HG03097 (cell line): ENCODE data around the gene TMEM69.
"Not testable (repeated sequence)": the region's sequence is repeated elsewhere in the genome, so short reads cannot be mapped to it uniquely, and the experiment has no call there.

Experiments used
- ATAC-seq: cut with Tn5 transposase; IDR thresholded peaks from one replicate; pipeline ENCODE4 v1.9.1; 2021; ENCODE audit not compliant: unreplicated experiment, low FRiP score

Gene TMEM69

GRCh38 chr1:45687754-45688740, at the start of gene TMEM69:
Gene TMEM69, plus strand, starts transcription at chr1:45688181. Its CDS starts 2,888 bp downstream, at chr1:45691069.
- ATAC-seq, result no peak

GRCh38 chr1:45640293-45640692, 47.7 kb upstream of the TMEM69 start:
- ATAC-seq, result no peak

- no peak for ATAC-seq
Measured at GRCh38 chr1:45643321-45643720, 44.7 kb upstream of the TMEM69 start.

GRCh38 chr1:45643978-45644377, 44.0 kb upstream of the TMEM69 start:
- ATAC-seq, result no peak

GRCh38 chr1:45644661-45645060, 43.3 kb upstream of the TMEM69 start:
- ATAC-seq, result no peak

- no peak for ATAC-seq
Measured at GRCh38 chr1:45647248-45648021, 40.5 kb upstream of the TMEM69 start.

GRCh38 chr1:45654540-45655280, 33.3 kb upstream of the TMEM69 start:
- ATAC-seq, result no peak

GRCh38 chr1:45656573-45657226, 31.3 kb upstream of the TMEM69 start:
- no peak for ATAC-seq

- no peak for ATAC-seq
Measured at GRCh38 chr1:45658171-45658570, 29.8 kb upstream of the TMEM69 start.

GRCh38 chr1:45659222-45659621, 28.8 kb upstream of the TMEM69 start:
- ATAC-seq, result no peak

- ATAC-seq, result no peak
Measured at GRCh38 chr1:45660336-45660735, 27.6 kb upstream of the TMEM69 start.

- no peak for ATAC-seq
Measured at GRCh38 chr1:45666836-45667235, 21.1 kb upstream of the TMEM69 start.

- no peak for ATAC-seq
Measured at GRCh38 chr1:45667321-45668111, 20.5 kb upstream of the TMEM69 start.

- ATAC-seq, result no peak
Measured at GRCh38 chr1:45668526-45668925, 19.5 kb upstream of the TMEM69 start.

GRCh38 chr1:45669379-45669778, 18.6 kb upstream of the TMEM69 start:
- no peak for ATAC-seq

- ATAC-seq, result no peak
Measured at GRCh38 chr1:45669859-45670655, 17.9 kb upstream of the TMEM69 start.

GRCh38 chr1:45673956-45674355, 14.0 kb upstream of the TMEM69 start:
- ATAC-seq, result no peak

- no peak for ATAC-seq
Measured at GRCh38 chr1:45674478-45674877, 13.5 kb upstream of the TMEM69 start.

- ATAC-seq, result not testable (repeated sequence)
Measured at GRCh38 chr1:45676553-45676952, 11.4 kb upstream of the TMEM69 start.
